IPS-15b (cell line): ENCODE data around the gene TMEM273.

Source experiments
- H3K27me3 ChIP-seq: one replicate; pipeline ENCODE4 v1.6.1; 2013; ENCODE audit warnings: low read length; ENCODE audit not compliant: control insufficient read depth, insufficient read depth
- H3K36me3 ChIP-seq: one replicate; pipeline ENCODE4 v1.6.1; 2013; ENCODE audit warnings: low read length; ENCODE audit not compliant: control insufficient read depth, insufficient read depth
- H3K4me1 ChIP-seq: one replicate; pipeline ENCODE4 v1.6.1; 2013; ENCODE audit warnings: mild to moderate bottlenecking, low read length; ENCODE audit not compliant: control insufficient read depth, insufficient read depth
- H3K4me3 ChIP-seq: one replicate; pipeline ENCODE4 v1.5.1; 2013; ENCODE audit warnings: low read depth, low read length
- H3K9ac ChIP-seq: one replicate; pipeline ENCODE4 v1.6.1; 2013; ENCODE audit warnings: low read depth, mild to moderate bottlenecking, low read length
- H3K9me3 ChIP-seq: one replicate; pipeline ENCODE4 v1.6.1; 2013; ENCODE audit warnings: mild to moderate bottlenecking, low read length; ENCODE audit not compliant: control insufficient read depth, insufficient read depth

TMEM273 gene

DNA sequence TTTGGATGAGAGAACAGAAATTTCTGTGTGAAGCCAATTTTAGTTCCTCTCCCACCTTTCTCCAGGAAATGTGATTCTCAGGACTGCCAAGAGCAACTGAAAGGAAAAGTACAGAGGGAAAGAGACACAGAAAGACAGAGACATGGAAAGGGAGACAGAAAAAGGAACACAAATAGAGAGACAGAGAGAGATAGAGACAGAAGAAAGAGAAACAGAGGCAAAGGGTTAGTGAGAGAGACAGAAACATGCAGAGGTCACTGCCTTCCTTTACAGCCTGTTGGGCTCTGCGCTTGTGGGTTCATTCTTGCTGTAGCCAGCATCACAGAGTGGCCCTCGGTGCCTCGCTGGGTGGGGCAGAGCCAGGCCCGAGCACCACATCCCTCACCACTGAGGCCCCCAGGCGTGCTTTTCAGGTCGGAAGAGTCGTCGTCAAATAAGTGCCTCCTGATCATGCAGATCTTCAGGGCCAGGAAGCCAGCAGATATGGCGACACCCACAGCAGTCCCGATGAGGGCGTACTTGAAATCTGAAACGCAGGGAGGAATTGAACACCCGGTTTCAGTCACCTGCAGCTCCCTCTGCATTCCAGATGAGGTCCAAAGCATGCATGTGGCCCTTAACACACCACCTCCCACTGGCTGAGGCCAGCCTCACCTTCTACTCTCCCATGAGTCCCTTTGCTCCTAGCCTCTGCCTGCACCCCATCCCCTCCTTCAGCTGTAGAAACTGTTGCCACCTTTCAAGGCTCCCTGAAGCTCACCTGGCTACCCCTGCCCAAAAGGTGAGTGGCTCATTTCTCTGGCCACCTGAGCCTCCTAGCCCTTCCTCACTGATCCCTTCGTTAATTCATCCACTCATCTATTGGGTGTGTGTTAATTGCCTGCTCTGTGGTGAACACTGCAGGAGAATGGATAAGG, 21.4 kb downstream of the TMEM273 start:
- H3K9ac ChIP-seq = no peak overlapping the region
- H3K4me1 ChIP-seq = no peaks in the 10 kb centered on the region
- no peaks in the 10 kb centered on the region for H3K36me3 ChIP-seq
- no peaks in the 10 kb centered on the region for H3K27me3 ChIP-seq
- no peaks in the 10 kb centered on the region for H3K9me3 ChIP-seq
- no peak overlapping the region for H3K4me3 ChIP-seq

DNA sequence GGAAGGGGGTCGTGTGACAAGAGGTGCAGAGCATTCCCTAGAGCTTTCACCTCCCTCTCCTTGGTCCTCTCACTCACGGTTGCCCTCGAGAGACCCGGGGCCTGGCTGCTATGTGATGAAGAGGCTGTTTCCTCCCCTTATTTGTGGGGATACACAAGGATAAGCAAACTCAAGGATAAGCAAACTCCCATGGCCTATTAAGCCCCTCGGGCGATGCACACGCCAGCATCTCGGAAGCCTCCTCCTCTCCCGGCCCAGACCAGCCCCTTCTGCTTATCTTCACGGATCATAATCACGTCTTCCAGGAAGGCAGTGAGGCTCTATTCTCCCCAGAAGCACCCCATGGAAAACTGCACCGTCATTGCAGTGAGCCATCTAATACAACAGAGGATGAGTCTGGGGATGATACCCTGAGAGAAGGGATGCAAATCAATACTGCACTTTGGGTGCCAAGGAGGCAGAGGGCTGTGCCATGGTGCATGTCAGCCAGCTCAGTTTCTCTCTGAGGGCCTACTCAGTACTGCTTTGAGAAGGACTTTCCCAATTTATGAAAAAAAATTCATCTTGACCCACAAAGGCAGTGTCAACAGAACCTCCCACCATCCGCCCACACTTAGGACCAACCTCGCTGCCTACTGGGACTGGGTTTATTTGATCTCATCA, 22.2 kb downstream of the TMEM273 start:
- Histone ChIP-seq H3K4me3 (no peak overlapping the region), H3K9ac (no peak overlapping the region), H3K36me3 (no peaks in the 10 kb centered on the region), H3K9me3 (no peaks in the 10 kb centered on the region), H3K27me3 (peaks cover under 1% of the 10 kb centered on the region), H3K4me1 (no peaks in the 10 kb centered on the region)

DNA sequence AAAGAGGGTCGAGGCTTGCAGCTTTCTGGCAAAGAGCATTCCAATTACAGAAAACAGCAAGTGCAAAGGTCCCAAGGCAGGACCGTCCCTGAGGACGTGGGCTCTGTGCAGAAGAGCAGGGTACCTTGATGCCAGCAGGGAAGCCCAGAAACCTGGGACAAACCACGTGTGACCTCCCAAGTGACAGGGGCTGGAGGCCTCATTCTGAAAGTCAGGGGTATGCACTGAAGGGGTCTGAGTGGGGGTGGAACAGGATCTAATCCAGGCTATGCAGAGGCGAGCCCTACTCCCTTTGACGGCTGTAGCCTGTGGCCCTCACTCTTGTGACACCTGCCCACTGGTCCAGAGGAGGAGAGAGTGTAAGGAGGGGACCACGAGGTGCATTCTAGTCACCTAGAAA, 22.9 kb downstream of the TMEM273 start:
- Histone ChIP-seq H3K27me3 (peaks cover 2% of the 10 kb centered on the region), H3K4me1 (no peaks in the 10 kb centered on the region), H3K9me3 (no peaks in the 10 kb centered on the region), H3K36me3 (no peaks in the 10 kb centered on the region), H3K4me3 (no peak overlapping the region), H3K9ac (no peak overlapping the region)

DNA sequence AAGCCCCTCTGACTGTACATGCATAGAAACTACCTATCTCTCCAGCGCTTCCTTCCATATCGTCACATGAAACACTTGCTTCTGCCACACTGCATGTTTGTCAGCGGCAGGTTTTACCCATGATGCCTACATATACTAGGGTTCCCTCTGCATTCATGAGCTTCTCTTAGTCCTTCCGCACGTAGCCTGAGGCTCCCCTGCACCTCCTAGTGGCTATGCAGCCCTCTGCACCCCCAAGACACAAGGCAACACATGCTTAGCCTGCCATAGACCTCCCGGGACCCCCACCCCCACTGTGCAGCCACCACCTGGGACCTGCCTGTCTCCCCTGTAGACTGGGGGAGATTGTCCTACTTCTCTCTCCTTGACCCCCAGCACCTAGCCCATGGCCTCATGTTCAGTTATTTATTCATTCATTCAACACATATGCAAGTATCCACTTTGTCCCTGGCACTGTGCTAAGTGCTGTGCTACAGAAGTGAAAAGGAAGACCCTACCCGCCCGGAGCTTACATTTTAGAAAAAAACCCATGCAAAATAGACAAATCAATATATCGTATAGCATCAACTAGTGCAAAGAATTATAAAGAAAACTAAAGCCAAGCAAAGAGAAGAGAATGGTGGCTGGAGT, 23.5 kb downstream of the TMEM273 start:
- Histone ChIP-seq H3K9ac (no peak overlapping the region), H3K36me3 (no peaks in the 10 kb centered on the region), H3K9me3 (no peaks in the 10 kb centered on the region), H3K27me3 (peaks cover 4% of the 10 kb centered on the region), H3K4me3 (no peak overlapping the region), H3K4me1 (no peaks in the 10 kb centered on the region)

DNA sequence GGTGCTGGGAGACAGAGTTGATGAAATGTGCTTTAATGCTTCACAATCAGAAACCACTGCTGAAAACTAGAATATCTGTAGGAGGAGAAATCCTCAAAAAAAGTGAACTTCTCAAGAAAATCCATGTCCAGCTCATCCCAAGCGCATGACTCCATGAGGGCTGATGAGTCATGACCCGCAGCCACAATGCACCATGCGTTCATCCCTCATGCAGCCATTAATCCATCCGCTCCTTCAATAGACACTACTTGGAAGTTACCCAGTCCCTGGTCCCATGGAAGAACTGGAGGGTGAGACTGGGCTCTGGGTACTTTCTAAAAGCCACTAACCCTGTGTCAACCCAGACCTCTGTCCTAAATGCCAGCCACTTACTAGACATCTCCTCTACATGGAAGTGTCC, 24.4 kb downstream of the TMEM273 start:
- Histone ChIP-seq H3K4me3 (no peak overlapping the region), H3K36me3 (no peaks in the 10 kb centered on the region), H3K4me1 (no peaks in the 10 kb centered on the region), H3K9ac (no peak overlapping the region), H3K27me3 (peaks cover 4% of the 10 kb centered on the region), H3K9me3 (no peaks in the 10 kb centered on the region)

DNA sequence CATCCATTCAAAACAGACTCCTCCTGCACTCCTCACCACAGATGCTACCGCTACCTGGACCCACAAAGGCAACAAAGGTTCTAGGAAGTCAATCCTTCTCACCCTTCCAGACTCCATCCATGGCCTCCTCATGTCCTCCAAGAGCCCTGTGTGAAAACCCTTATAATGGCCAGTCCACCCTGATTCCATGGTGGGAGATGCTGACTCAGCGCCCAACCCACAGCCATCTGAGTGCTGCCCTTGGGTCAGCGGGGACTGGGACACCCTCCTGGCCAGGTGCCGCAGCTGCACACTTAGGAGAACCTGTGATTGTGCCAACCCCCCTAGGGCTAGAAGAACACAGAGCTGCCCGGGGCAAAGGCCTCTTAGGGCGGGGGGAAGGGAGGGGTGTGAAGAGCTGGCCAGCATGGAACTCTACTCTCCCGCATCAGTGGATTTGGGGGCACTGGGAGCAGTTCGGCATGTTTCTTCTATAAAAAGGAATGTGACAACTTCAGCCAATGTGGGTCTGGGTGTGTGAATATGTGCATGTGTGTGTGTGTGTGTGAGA, 25.4 kb downstream of the TMEM273 start:
- Histone ChIP-seq H3K4me1 (peaks cover 7% of the 10 kb centered on the region), H3K9ac (no peak overlapping the region), H3K27me3 (peaks cover 4% of the 10 kb centered on the region), H3K36me3 (no peaks in the 10 kb centered on the region), H3K4me3 (no peak overlapping the region), H3K9me3 (no peaks in the 10 kb centered on the region)

DNA sequence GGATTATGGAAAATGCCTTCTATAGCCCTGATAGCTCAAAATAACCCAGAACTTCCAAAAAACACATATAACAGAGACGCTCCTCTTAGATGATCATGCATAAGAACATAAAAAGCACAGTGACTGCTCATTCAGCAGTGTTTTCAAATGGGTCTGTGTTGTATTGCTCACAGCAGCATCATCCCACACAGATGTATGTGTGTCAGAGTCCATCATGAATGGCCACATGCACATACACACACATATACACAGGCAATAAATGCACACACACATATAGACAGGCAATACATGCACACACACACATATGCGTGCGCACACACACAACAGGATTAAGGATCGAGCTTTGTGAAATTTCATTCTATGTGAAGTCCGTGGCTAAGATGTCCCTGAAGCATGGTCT, 26.1 kb downstream of the TMEM273 start:
- Histone ChIP-seq H3K9me3 (no peaks in the 10 kb centered on the region), H3K27me3 (peaks cover 4% of the 10 kb centered on the region), H3K4me1 (peaks cover 10% of the 10 kb centered on the region), H3K4me3 (no peak overlapping the region), H3K36me3 (no peaks in the 10 kb centered on the region), H3K9ac (no peak overlapping the region)

DNA sequence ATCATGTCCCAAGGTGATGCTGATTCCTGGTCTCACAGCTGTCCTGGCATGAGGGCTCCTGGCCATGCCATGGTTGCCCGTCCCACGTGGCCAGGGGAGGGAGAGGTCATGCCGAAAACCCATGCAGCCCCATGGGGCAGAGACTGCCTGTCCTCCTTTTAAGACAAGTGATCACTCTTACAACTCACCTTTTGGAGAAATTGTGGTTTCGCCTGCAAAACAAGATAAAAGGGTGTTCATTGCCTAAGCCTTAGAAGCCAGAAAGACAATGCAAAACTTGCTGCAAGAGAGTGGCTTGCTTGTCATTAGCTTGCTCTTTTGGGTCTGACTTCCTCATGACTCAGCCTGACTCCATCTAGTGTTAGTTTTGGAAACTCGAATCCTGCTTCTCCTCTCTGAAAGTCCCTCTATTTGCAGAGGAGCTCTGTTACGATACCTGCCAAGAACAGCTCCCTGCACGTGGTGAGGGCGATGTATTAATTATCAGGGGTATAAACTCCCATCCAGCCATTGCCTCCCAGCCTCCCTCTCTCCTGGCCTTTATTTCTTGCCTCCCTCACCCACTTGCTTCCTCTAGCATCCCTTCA, 26.7 kb downstream of the TMEM273 start:
- peaks cover 10% of the 10 kb centered on the region for H3K4me1 ChIP-seq
- H3K36me3 ChIP-seq = no peaks in the 10 kb centered on the region
- no peak overlapping the region for H3K9ac ChIP-seq
- peaks cover 4% of the 10 kb centered on the region for H3K27me3 ChIP-seq
- no peak overlapping the region for H3K4me3 ChIP-seq
- no peaks in the 10 kb centered on the region for H3K9me3 ChIP-seq

DNA sequence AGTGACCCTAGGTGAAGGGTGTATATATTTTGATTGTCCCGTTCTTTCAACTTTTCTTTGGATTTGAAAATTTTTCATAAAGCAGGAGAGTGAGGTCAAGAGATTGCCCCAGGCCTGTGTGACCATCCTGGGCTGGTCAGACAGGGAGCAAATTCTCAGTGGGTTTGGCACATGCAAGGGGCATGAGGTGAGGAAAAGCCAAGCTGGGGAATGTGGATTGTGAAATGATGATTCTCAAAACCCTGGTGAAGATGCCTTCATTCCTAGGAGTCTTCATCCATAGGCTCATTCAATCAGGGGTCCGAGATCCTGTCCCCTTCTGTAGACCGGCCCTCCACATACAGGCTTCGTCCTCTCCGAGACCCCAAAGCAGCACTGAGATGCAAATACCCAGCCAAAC, 27.4 kb downstream of the TMEM273 start:
- no peak overlapping the region for H3K4me3 ChIP-seq
- H3K27me3 ChIP-seq = peaks cover 4% of the 10 kb centered on the region
- peaks cover 10% of the 10 kb centered on the region for H3K4me1 ChIP-seq
- no peaks in the 10 kb centered on the region for H3K36me3 ChIP-seq
- no peaks in the 10 kb centered on the region for H3K9me3 ChIP-seq
- H3K9ac ChIP-seq = no peak overlapping the region

DNA sequence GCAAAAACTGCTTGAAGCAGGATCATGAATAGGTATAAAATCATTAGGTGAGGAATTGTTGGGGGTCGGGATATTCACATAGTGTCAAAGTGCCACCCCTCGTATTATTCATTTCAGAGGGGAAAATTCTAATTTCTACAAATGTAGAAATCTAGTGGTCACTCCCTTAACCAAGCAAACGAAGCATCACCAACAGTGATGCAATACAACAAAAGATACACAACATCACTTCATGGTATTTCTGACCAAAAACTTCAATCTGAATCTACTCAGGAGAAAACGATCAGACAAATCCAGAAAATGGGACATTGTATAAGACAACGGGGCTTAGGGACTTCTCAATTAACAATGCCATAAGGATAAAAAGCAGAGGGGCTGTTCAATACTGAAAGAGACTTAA, 28.1 kb downstream of the TMEM273 start:
- Histone ChIP-seq H3K9me3 (no peaks in the 10 kb centered on the region), H3K27me3 (peaks cover 4% of the 10 kb centered on the region), H3K4me3 (no peak overlapping the region), H3K4me1 (peaks cover 10% of the 10 kb centered on the region), H3K9ac (no peak overlapping the region), H3K36me3 (no peaks in the 10 kb centered on the region)

DNA sequence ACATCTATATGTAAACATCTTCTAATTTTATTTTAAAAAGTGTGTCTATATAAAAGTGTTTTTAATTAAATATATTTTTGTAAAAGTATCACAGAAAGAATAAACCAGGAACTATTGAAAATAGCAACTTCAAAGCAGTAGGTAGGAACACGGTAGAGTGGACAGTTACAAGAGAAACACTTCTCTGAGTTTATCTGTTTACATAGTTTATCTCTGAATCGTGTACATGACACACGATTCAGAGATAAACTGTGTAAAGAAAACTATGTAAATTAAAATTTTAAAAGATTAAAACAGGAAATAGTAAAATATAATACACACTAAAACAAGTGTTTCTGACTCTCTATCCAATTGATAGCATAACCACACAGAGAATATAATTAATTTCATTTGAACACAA, 29.3 kb downstream of the TMEM273 start:
- no peak overlapping the region for H3K4me3 ChIP-seq
- no peaks in the 10 kb centered on the region for H3K36me3 ChIP-seq
- H3K27me3 ChIP-seq = peaks cover 4% of the 10 kb centered on the region
- no peaks in the 10 kb centered on the region for H3K9me3 ChIP-seq
- no peak overlapping the region for H3K9ac ChIP-seq
- H3K4me1 ChIP-seq = peaks cover 10% of the 10 kb centered on the region
